Measurements from ENCODE around the gene ACSF3.

The ACSF3 gene

GRCh38 chr16:89131783-89132182, 38.1 kb downstream of the ACSF3 start:
- no peak for DNase-seq (ENCODE audit: low spot score)

- no peak for DNase-seq (ENCODE audit: low spot score)
Observed at GRCh38 chr16:89132194-89133005, 38.7 kb downstream of the ACSF3 start.

GRCh38 chr16:89133457-89134127, 39.9 kb downstream of the ACSF3 start:
- no peak for DNase-seq (ENCODE audit: low spot score)

GRCh38 chr16:89134269-89134668, 40.6 kb downstream of the ACSF3 start:
- no peak for DNase-seq (ENCODE audit: low spot score)

- DNase-seq (ENCODE audit: low spot score), result no peak
Observed at GRCh38 chr16:89135166-89135565, 41.5 kb downstream of the ACSF3 start.

GRCh38 chr16:89135971-89136765, 42.5 kb downstream of the ACSF3 start:
- DNase-seq (ENCODE audit: low spot score), result no peak

GRCh38 chr16:89136931-89137330, 43.3 kb downstream of the ACSF3 start:
- no peak for DNase-seq (ENCODE audit: low spot score)

GRCh38 chr16:89137666-89138512, 44.2 kb downstream of the ACSF3 start:
- no peak for DNase-seq (ENCODE audit: low spot score)

GRCh38 chr16:89138513-89138795, 44.8 kb downstream of the ACSF3 start:
- DNase-seq (ENCODE audit: low spot score), result no peak

GRCh38 chr16:89138843-89139520, 45.3 kb downstream of the ACSF3 start:
- DNase-seq (ENCODE audit: low spot score), result no peak

- DNase-seq (ENCODE audit: low spot score), result no peak
Observed at GRCh38 chr16:89139907-89140361, 46.3 kb downstream of the ACSF3 start.

GRCh38 chr16:89140401-89140800, 46.7 kb downstream of the ACSF3 start:
- no peak for DNase-seq (ENCODE audit: low spot score)

- DNase-seq (ENCODE audit: low spot score), result no peak
Observed at GRCh38 chr16:89140981-89141883, 47.6 kb downstream of the ACSF3 start.

- DNase-seq (ENCODE audit: low spot score), result no peak
Observed at GRCh38 chr16:89141884-89142267, 48.2 kb downstream of the ACSF3 start.

GRCh38 chr16:89142474-89143195, 49.0 kb downstream of the ACSF3 start:
- DNase-seq (ENCODE audit: low spot score), result no peak

GRCh38 chr16:89143201-89143741, 49.6 kb downstream of the ACSF3 start:
- DNase-seq (ENCODE audit: low spot score), result no peak

GRCh38 chr16:89143911-89144675, 50.4 kb downstream of the ACSF3 start:
- no peak for DNase-seq (ENCODE audit: low spot score)

GRCh38 chr16:89144681-89145080, 51.0 kb downstream of the ACSF3 start:
- DNase-seq (ENCODE audit: low spot score), result no peak
